ENCODE measurements around the gene CLCA4.

The CLCA4 gene

DNA sequence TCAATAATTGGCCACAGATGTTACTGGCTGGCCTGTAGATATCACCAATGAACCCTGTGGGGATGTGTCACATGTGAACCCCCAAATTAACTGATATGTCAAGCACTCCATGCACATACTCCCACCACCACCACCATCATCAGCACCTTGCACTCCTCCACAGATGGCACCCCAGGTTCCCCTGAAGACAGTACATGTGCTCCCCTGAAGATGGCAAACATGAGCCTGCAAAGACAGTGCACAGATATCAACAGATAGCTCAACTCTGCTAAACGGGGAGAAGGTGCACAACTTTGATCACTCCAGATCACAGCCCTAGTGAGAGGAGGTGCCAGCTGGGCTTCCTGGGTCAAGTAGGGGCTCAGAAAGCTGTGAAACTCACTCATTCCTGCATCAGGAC, 74.4 kb downstream of the CLCA4 start:
- DNase-seq, result no peak
